HG03565 (cell line): ENCODE results near the gene SENP3.
A peak's percentile ranks its signal among the peaks of the same experiment; 100 is the strongest.
"Not testable (repeated sequence)": the region's sequence is repeated elsewhere in the genome, so short reads cannot be mapped to it uniquely, and the experiment has no call there.

Source experiments
- ATAC-seq: cut with Tn5 transposase; IDR thresholded peaks from one replicate; pipeline ENCODE4 v1.9.1; 2021; ENCODE audit warnings: mild to moderate bottlenecking, moderate library complexity; ENCODE audit not compliant: unreplicated experiment

SENP3 gene

DNA sequence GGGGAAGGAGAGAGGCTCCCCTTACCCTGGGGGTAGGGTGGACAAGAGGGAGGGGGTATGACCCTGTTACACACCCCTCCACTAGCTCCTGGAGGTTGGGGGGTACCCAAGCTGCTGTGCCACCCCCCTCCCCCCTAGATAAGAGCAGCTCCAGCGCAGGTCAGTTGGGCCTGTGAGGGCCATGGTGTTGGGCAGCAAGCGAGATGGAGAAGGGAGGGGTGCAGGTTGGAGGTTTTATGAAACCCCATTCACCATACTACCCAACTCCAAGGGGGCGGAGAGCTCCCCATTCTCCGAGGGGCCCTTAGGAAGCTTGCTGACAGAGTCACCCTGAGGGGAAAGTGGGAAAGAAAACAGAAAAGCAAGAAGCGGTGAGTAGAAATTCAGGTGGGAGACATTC, 29.9 kb downstream of the SENP3 start:
- ATAC-seq: no peak

DNA sequence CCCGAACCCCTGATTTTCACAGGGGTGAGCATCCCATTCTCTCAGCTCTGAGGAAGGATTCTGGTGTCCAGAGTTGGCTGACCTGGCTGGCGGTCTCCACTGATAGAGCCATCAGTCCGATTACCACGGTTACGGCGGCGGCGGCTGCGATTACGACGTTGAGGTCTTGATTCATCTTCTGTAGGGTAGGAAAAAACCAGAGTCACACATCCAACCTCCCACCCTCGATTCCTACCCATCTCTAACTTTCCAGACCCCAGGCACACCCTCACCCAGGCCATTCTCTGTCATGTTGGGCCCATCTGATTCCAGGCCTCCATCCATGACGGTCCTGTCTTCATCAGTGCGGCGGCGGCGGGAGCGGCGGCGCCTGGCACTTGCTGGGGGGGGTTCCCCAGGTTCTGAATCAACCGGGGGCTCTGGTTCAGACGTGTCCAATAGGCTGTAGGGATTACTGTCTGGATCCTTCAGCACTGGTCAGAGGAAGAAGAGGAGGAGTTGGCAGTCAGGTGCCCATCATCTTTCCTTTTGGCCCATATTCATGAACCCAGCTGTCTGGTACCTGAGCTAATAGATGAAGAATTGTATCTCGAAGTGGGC, 30.8 kb downstream of the SENP3 start:
- ATAC-seq: no peak

DNA sequence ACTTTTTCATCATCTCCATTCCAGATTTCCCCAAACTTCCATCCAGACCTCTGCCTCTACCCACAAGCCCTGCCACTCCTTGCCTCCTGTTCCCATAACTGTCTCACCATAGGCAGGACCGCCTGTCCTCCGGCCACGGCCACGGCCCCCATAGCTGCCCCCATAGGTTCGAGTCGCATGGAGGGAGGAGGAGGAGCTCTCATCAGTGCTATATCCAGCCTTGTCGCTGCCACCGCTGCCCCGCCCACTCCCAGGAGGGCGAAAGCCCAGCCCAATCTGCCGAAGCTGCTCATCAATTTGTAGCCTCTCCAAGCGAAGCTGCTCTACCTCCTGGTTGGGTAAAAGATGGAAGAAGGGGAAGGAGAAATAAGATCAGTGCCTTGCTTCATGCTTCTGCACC, 31.6 kb downstream of the SENP3 start:
- no peak for ATAC-seq

DNA sequence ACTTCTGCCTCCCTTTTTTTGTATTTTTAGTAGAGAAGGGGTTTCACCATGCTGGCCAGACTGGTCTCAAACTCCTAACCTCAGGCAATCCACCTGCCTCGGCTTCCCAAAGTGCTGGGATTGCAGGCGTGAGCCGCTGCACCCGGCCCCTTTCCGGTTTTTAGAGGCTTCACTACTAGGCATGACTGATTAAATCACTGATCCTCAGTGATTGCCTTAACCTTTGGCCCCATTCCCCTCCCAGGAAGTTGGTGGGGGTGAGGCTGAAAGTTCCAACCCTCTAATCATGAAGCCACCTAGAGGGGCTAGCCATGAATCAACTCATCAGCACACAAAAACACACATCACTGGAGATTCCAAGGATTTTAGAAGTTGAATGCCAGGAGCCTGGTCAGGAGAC, 35.8 kb downstream of the SENP3 start:
- not testable (repeated sequence) for ATAC-seq

DNA sequence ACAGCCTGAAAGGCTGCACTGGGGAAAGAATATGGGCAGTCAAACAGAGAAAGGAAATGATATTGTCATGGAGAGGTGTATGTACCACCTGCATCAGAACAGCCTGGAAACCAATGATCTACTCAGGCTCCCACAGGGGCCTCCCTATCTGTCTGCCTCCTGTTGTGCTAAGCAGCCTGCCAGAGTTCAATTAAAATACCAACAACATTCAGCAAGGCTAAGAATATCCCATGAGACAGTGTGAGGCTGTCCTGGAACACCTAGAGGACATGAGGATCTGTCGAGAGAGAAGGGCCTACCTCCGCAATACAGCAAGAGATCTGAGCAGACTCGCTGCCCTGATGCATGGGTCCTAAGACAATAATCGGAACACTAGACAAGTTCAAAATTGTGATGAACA, 44.6 kb downstream of the SENP3 start:
- ATAC-seq: no peak

DNA sequence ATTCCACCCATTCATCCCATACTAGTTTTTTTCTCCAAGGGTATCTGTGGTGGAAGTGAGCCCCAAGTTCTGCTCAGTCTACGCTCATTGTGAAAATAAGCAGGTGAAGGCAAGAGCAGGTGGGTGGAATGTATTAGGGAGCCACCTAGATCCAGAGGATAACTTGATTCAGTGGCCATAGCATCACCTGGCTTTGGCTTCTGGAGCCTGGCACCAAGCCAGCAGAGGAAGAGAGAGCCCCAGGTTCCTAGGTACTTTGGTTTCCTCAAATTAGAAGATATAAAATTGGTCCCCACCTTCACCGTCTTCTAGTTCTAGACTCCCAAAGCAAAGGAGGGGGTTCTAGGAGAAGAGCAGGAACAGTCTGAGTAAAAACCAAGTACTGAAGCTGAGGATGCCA, 48.9 kb downstream of the SENP3 start:
- no peak for ATAC-seq

DNA sequence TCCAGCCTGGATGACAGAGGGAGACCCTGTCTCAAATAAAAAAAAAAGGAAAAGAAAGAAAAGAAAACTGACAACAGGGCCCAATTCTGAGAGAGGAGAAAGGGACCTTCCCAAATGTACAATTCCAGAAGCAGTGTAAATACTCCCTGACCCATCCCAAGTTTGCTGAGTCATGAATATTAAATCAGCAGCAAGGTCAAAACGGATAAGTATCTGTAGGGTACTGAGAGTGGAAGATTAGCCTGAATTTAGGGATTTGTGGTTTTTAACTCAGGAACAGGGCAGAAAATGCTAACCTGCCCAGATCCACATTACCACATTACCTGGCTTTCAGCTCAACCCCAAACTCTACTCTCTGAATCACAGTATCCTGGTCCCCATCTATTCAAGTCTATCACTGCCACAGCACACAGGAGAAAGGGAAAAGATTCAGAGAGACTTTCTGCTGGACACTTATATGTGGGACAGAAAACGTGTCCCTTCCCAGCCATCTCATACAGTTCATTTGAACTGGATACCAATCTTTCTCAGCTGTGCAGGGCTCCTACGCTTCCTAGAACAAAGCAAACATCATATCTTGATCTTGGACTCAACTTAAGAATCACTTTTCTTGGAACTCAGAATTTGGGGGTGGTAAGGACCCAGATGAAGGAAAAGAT, 50.0 kb downstream of the SENP3 start:
- no peak for ATAC-seq

DNA sequence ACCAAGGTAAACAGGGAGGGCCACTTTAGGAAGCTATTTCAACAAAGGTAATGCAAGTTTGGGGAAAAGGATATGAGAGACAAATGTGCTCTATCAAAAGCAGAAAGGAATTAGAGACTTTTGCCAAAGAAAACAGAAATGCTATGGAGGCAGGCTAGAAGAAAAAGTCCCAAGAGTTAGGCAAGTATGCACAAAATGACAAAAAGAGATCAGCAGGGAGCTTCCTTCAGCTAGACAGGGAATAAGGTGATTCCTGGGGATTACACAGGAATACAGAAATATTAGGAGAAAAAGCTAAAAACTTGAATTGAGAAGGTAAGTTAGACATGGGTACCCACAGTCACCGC, 50.5 kb downstream of the SENP3 start:
- ATAC-seq: no peak

DNA sequence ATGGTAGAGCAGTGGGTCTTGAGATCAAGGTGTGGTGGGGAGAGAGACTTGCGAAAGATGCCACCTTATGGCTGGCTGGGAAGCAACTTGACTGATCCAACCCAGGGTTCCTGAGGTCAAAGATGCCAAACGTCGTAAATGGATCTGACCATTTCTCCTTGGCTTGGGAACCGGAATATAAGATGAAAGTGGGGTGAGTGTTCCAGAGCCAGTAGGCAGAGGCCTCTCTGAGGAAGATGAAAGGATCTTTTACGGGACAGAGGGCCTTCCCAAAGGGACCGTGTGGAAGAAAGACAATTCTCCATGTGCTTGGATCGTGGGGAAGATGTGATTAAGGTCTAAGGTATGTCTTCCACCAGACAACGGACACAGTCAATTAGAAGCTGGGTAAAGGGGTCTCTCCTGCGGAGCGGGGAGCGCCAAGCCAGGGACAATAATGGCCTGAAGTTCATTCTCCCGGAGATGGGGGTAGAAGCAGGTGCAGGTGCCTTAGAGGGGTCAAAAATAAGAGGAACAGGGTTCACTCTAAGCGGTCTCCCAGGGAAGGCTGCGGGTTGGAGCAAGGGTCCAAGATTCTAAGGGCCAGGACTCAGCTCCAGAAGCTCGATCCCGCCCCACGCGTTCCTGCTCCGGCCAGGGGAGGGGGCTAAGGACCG, 52.2 kb downstream of the SENP3 start:
- no peak for ATAC-seq

DNA sequence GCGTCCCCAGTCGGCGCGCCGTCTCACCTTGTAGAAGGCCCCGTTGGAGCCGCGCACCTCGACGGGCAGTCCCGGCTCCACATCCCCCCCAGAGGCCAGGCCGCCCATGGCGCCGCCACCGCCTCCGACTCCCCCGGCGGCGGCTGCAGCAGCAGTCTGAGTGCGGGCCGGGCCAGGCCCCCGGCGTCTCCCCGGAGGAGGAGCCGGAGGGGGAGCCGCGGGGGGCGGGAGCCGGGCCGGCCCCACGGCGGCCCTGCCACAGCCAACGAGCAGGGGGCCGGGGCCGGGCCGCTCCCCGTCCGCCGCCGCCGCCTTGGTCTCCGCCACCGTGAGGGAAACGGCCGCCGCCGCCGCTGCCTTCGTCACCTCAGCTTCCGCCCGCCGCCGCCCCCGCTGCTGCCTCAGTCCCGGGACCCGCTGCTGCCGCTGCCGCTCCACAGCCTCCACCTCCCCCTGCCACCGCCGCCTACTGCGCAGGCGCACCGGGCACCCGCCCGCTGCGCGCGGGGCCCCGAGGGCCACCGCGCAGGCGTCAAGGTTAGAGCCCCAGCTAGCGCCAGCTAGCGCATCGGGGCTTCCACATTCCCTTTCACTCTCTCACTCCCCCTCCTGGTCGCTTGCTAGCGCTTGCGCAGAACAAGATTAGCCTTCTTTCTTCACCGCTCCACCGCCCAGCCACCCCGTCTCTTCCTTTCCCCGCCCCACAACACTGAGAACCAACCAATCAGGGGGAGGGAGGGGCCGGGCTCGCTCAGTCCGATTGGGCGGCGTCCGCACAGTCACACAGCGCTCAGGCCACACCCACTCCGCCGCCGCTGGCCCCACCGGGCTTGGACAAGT, 52.9 kb downstream of the SENP3 start, which contains the start of gene FXR2:
TSS of gene FXR2 (minus strand) at position 473 of the 840 bp plus-strand sequence. CDS start at position 108, 365 bp downstream.
- peak; percentile 86 for ATAC-seq

DNA sequence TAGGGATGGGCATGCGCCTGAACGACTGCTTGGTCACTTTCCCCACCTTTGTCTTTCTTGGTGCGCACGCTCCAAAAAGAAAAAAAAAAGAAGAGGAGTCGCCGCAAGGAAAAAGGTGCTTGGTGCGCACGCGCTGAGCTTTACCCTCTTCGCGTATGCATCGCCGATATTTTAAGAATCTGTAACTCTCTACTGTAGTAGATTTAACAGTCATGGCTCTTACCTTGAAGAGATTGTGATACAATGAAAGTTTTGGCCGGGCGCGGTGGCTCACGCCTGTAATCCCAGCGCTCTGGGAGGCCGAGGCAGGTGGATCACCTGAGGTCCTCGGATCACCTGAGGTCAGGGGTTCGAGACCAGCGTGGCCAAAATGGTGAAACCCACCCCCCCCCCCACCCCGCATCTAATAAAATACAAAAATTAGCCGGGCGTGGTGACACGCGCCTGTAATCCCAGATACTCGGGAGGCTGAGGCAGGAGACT, 53.6 kb downstream of the SENP3 start:
- ATAC-seq: no peak

DNA sequence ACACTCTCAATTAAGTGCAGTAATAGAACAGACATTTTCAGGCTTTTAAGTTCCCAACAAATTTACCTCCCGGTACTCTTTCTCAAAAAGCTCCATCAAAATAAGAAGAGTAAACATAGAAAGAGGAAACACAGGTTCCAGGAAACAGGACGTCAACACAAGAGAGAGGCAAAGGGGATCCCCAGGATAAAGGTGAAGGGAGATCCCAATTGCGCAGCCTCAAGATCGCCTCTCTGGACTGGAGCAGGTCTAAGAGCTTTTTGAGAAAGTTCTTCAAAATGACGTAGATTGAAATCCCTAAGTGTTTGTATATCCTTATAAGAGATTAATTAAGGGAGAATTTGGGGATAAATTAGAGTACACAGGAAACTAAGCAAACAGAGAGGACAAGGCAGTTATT, 56.9 kb downstream of the SENP3 start:
- no peak for ATAC-seq

DNA sequence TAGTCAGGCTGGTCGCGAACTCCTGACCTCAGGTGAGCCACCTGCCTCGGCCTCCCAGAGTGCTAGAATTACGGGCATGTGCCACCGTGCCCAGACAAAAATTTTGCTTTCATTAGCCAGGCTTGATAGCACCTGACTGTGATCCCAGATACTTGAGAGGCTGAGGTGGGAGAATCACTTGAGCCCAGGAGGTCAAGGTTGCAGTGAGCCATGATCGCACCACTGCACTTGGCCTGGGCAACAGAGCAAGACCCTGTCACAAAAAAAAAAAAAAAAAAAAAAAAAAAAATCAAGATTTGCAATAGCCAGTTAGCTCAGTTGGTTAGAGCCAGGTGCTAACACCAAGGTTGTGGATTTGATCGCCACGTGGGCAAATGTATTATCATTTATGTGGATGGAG, 59.1 kb downstream of the SENP3 start:
- no peak for ATAC-seq
